ENCODE results near the gene ZNF784.
"Not testable (repeated sequence)": the region's sequence is repeated elsewhere in the genome, so short reads cannot be mapped to it uniquely, and the experiment has no call there.

- TF ChIP-seq POLR2A, POLR2AphosphoS5 (IDR thresholded peaks at IDR 0.05): not testable (repeated sequence)
Observed at GRCh38 chr19:55583897-55584296, 40.5 kb downstream of the ZNF784 start.

Measured in breast epithelium (tissue), 3 donors.